HepG2 (cell line): ENCODE measurements around the gene SLC29A1. TPM values are rescaled to one million over a fixed set of nuclear protein-coding genes. Genes with fewer than 3 reads are reported as not detected.

Experiments
- BRF2 ChIP-seq: sonication (generic); formaldehyde crosslinking; IDR thresholded peaks from 2 replicates; pipeline ENCODE4 v1.8.1; 2022; ENCODE audit warnings: mild to moderate bottlenecking, missing genetic modification reagents
- DRAP1 ChIP-seq: IDR thresholded peaks from 2 replicates; pipeline ENCODE4 v1.6.1; 2016; ENCODE audit warnings: missing genetic modification reagents, missing compliant biosample characterization
- GFI1 ChIP-seq: sonication (generic); formaldehyde crosslinking; IDR thresholded peaks from 2 replicates; pipeline ENCODE4 v1.5.0; 2020; ENCODE audit warnings: missing genetic modification reagents, mild to moderate bottlenecking, borderline replicate concordance
- HINFP ChIP-seq: sonication (generic); formaldehyde crosslinking; IDR thresholded peaks from 2 replicates; pipeline ENCODE4 v1.4.0; 2020; ENCODE audit warnings: low read depth, mild to moderate bottlenecking, missing genetic modification reagents
- PCBP2 ChIP-seq: fragments of 200-400 bp; formaldehyde crosslinking; optimal IDR thresholded peaks from 2 replicates; pipeline ENCODE3; 2018; ENCODE audit warnings: low read length, low read depth; ENCODE audit not compliant: poor library complexity, severe bottlenecking
- SRSF1 ChIP-seq: fragments of 200-400 bp; formaldehyde crosslinking; optimal IDR thresholded peaks from 2 replicates; pipeline ENCODE3; 2017; ENCODE audit warnings: mild to moderate bottlenecking, low read depth, low read length, moderate library complexity
- TCF12 ChIP-seq, 2 experiments: fragments of 450-650 bp in 1 of 2; sonication (generic) in 1 of 2; formaldehyde crosslinking in 1 of 2; IDR thresholded peaks; 2 replicates each; pipeline versions ENCODE4 v1.6.1 to v1.8.0; 2017 to 2022; ENCODE audit warnings: antibody characterized with exemption in 1 of 2, mild to moderate bottlenecking in 1 of 2, missing genetic modification reagents in 1 of 2, moderate library complexity in 1 of 2
- TSC22D2 ChIP-seq: sonication (generic); formaldehyde crosslinking; IDR thresholded peaks from 2 replicates; pipeline ENCODE4 v1.5.1; 2020; ENCODE audit warnings: missing genetic modification reagents, mild to moderate bottlenecking, borderline replicate concordance
- YY1 ChIP-seq: IDR thresholded peaks from 2 replicates; pipeline ENCODE4 v1.6.1; 2011; ENCODE audit warnings: low read length, low read depth, moderate library complexity, mild to moderate bottlenecking; ENCODE audit not compliant: insufficient read depth, insufficient replicate concordance
- ZEB1 ChIP-seq: IDR thresholded peaks from 2 replicates; pipeline ENCODE4 v1.6.1; 2012; ENCODE audit warnings: mild to moderate bottlenecking, low read depth, inconsistent platforms; ENCODE audit not compliant: insufficient replicate concordance
- ZFP36 ChIP-seq: fragments of 150-350 bp; IDR thresholded peaks from 2 replicates; pipeline ENCODE4 v1.6.1; 2018; ENCODE audit warnings: borderline replicate concordance, low read length, low read depth; ENCODE audit not compliant: partially characterized antibody
- ZHX1 ChIP-seq: sonication (generic); formaldehyde crosslinking; IDR thresholded peaks from 2 replicates; pipeline ENCODE4 v1.8.1; 2022; ENCODE audit warnings: low read depth, mild to moderate bottlenecking, missing genetic modification reagents
- ZNF280D ChIP-seq: sonication (generic); formaldehyde crosslinking; IDR thresholded peaks from 2 replicates; pipeline ENCODE4 v1.5.1; 2020; ENCODE audit warnings: mild to moderate bottlenecking, missing genetic modification reagents
- ZNF577 ChIP-seq: sonication (generic); formaldehyde crosslinking; IDR thresholded peaks from 2 replicates; pipeline ENCODE4 v1.4.0; 2020; ENCODE audit warnings: mild to moderate bottlenecking, low read depth, missing genetic modification reagents, borderline replicate concordance
- ZNF652 ChIP-seq: IDR thresholded peaks from 2 replicates; pipeline ENCODE4 v1.6.1; 2016; ENCODE audit warnings: low read depth, borderline replicate concordance
- ZNF780A ChIP-seq: sonication (generic); formaldehyde crosslinking; IDR thresholded peaks from 2 replicates; pipeline ENCODE4 v1.8.0; 2022; ENCODE audit warnings: mild to moderate bottlenecking, missing genetic modification reagents, moderate library complexity
- polyA plus RNA-seq, 8 experiments: library from polyadenylated mRNA; depleted of rRNA in 3 of 8; stranded (reverse) in 7 of 8; unstranded in 1 of 8; fragments of >200 nt; fragmentation: Illumina TruSeq in 4 of 8; extraction: Trizol in 4 of 8; gene quantifications; 2 replicates each; pipeline versions ENCODE4 v1.2.1 to v1.2.3, GENCODE V29; 2011 to 2016; ENCODE audit warnings: low read depth in 4 of 8, missing spikeins in 1 of 8, mixed read lengths in 1 of 8; ENCODE audit not compliant: insufficient read depth in 1 of 8
- total RNA-seq, 5 experiments: library from RNA; depleted of rRNA; stranded (reverse); fragments of >200 nt; fragmentation: Illumina TruSeq; extraction: Trizol; gene quantifications; 2 replicates each; pipeline ENCODE4 v1.2.3, GENCODE V29; 2016; ENCODE audit warnings: low read depth in 1 of 5

SLC29A1 gene
- total and polyA plus RNA-seq, 2 of the 13 experiments (the other 11 are each of a cell fraction or from before 2014, with no cell fraction given): 43.2 to 106 TPM

GRCh38 chr6:44247338-44248302, 24.2 kb downstream of the SLC29A1 start (continued):
- TF ChIP-seq PCBP2: peak; percentile 26
- TF ChIP-seq ZNF780A (CRISPR knock-in tag): 0 out of 2 replicates have a peak, but pooled peaks have one; percentile 55
- peak; percentile 26 for TF ChIP-seq SRSF1
- TF ChIP-seq GFI1 (CRISPR knock-in tag): 0 out of 2 replicates have a peak, but pooled peaks have one; percentile 34
- 0 out of 2 replicates have a peak, but pooled peaks have one; percentile 21 for TF ChIP-seq ZNF280D (CRISPR knock-in tag)
- TF ChIP-seq ZEB1: no peak
- TF ChIP-seq ZNF652 (CRISPR knock-in tag): no peak
- no peak for TF ChIP-seq ZNF577 (CRISPR knock-in tag)
- TF ChIP-seq YY1: peak; percentile 91
- TF ChIP-seq DRAP1 (CRISPR knock-in tag): peak; percentile 30; the same call in 1 of the 2 replicates
- 0 out of 2 replicates have a peak, but pooled peaks have one; percentile 49 for TF ChIP-seq BRF2 (CRISPR knock-in tag)
- TF ChIP-seq TSC22D2 (CRISPR knock-in tag): 0 out of 2 replicates have a peak, but pooled peaks have one; percentile 33
- no peak for TF ChIP-seq TCF12 (IDR thresholded peaks at IDR 0.05)
- TF ChIP-seq TCF12 (CRISPR knock-in tag; IDR thresholded peaks at IDR 0.05): peak; percentile 64; the same call in 1 of the 2 replicates
- peak; percentile 53; the same call in 1 of the 2 replicates for TF ChIP-seq ZHX1 (CRISPR knock-in tag)
- no peak for TF ChIP-seq ZFP36
- peak; percentile 15; the same call in 1 of the 2 replicates for TF ChIP-seq HINFP (CRISPR knock-in tag)
